Stimulated activated CD4-positive, alpha-beta T cell treated with anti-CD3 and anti-CD28 coated beads, TNF-alpha, amount 100 ng/mL, for 24 hours (primary cell): ENCODE measurements around the gene STK24.
A peak's percentile ranks its signal among the peaks of the same experiment; 100 is the strongest.

Source experiments
- DNase-seq, 3 experiments: peaks; one replicate each; pipeline ENCODE4 v3.0.0-alpha.2; 2020; ENCODE audit warnings: low read depth in 3 of 3

STK24 gene

DNA sequence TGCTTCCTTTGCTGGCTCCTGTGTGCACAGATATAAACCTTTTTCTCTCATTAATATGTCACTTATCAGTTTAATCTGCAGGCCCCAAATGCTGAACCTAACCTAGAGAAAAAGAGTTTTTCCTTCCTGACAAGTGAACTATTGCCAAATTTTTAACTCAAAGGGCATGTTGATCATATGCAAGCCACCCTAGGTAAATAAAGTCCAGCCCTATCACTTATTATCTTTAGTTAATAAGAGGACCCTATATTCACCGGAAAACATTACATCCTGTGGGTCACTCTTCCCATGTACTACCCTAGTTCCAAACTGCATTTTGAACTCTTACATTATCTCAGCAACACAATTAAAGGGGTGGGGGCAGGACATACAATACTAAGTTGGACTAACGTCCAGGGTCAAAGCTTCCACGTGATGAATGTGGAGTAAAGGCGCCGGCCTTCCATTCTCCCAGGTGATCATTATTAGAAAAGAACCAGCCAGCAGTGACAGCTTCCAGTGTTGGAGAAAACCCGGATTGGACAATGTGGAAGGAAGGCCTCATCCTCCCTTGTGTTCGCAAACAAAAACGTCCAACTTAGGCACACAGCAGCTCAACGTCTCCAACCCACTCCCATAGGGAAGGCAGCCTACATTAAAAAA is 86.6 kb downstream of the STK24 start:
- DNase-seq, result no peak

- DNase-seq, result no peak
Measured at GRCh38 chr13:98489446-98490194, 87.3 kb downstream of the STK24 start.

DNA sequence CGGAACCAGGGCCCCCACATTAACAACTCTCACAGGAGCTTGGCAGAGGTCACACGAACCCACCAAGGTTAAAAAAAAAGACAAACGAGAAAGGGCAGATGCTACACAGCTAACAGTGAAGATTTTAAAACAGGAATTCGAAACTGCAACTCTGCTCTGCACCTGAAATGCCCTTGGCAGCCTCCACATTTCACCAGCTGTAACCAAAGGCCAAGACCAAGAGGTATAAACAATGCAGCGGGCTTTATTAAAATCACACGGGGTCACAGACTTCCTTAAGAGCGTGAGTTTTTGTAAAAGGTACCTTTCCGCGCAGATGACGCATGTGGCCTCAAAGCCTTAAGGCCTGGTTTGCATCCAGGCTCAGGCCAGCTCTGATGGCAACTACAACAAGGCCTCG is 88.2 kb downstream of the STK24 start:
- no peak for DNase-seq

DNA sequence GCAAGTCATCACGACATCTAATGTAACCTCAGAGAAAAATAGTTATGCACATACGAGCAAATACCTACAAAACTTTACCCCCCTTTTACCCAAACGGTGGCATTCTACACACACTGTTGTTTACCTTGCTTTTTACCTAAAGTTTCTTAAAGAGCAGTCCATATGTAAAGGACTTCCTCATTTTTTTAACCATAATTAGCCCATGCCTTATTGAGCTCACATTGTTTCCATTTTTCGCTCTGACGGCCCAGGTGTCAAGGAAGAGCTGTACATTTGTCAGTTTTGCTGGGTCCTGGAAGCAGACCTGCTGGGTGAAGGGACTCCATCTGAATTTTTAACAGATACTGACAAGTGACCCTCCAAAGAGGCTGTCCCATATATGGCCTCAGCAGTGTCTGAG is 89.4 kb downstream of the STK24 start:
- DNase-seq, result no peak

- DNase-seq, result no peak
Measured at GRCh38 chr13:98487016-98487415, 89.9 kb downstream of the STK24 start.

DNA sequence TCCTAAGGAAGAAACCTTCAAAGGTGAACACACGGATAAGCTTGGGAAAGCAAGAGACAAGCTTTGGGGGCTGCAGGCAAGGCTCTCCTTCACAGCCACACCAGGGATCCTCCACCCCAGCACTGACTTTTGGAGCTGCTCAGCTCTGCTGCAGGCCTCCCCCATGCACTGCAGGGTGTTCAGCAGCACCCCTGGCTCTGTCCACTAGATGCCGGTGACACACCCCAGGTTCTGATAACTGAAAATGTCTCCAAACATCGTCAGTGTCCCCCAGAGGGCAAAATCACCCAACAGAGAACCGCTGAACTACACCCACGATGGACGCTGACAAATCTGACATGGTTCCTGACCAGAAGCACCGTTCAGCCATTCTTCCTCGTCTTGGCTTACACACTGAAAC is 90.5 kb downstream of the STK24 start:
- no peak for DNase-seq

GRCh38 chr13:98485561-98485960 is 91.3 kb downstream of the STK24 start:
- DNase-seq, result no peak

DNA sequence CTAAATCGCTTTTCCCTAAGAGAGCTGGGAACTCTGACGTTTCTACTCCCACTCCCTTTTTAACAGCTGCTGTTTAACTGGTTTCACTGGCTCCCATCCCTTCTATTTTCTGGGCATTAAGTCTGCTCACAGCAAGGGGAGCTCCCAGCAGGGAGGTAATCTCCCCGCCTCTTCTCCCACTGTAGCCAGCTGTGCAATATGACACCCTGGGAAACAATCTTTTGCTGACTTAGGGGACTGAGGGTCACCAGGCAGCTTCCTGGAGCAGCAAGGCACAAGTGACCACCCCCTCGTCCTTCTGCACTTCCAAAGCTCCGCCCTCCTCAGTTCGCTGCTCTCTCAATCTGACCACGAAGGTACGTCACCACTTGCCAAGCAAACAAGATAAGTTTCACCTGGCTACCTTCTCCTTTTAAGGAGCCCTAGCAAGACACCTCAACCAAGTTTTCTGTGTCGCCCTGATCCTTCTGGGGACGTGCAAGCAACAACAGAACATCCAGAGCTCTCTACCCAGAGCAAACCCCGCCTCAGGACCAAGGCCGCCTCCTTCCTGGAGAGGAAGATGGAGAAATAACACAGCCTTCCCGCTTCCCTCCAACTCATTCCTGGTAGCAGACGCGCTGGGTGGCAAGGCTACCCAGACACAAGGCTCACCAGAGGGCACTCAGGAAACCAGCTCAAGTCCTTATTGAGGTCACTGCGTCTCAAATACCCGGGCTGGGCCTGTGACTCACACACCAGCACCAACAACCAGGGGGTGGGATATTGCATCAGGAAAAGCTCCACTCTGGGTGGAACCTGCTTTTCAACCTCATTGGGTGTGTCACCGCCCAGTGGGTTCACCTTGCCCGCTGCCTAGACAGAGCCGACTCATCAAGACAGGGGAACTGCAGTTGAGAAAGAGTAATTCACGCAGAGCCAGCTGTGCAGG is 92.4 kb downstream of the STK24 start:
- peak in 2 of 3 experiments; percentile 34 to 62 for DNase-seq

- no peak for DNase-seq
Measured at GRCh38 chr13:98483601-98484288, 93.2 kb downstream of the STK24 start.

DNA sequence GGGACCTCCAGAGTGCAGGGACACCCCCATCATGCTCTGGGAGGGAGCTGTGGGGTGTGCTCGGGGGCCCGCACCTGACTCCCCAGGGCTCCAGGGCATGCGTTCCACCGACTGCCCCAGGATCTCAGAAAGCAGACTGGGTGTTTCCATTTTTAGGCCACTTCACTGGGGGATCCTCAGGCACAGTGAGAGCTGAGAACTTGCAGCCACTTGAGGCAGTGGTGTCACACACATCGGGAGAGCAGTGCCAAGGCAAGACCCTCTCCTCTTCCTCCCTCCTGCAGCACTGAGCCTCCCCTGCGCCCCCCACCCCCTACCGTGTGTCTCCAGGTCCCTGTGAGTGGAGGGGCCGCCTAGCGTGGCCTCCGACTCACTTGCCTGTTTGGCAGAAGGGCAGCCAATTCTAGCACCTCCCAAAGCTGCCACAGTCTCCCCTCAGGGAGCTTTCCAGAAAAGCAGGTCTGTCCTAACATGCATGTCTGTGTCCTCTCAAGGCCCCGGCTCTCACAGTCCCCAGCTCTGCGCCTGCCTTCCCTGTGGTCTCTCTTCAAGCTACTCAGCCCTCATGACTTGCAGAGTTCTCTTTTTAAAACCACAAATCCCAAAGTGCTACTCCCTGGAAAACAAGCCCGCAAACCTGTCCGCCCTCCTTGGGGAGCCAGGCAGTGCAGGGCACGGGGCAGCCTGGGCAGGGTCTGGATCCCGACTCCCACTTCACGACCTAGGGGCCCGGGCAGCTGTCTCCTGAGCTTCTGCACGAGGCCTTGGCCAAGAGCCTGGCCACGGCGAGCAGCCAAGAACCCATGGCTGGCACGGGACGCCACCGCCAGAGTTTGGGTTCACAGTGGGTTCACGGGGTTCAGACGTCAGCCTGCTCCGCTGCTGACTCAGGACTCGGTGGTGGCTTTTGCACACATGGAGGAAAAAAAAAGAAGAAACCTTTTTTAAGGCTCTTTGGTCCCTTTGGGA is 94.1 kb downstream of the STK24 start:
- no peak for DNase-seq

- DNase-seq, result peak in 1 of 3 experiments; percentile 44
Measured at GRCh38 chr13:98480915-98481877, 95.7 kb downstream of the STK24 start.

- no peak for DNase-seq
Measured at GRCh38 chr13:98479496-98480003, 97.4 kb downstream of the STK24 start.

- DNase-seq, result peak in 1 of 3 experiments; percentile 33
Measured at GRCh38 chr13:98478189-98479129, 98.4 kb downstream of the STK24 start.

- peak; percentile 66 to 87 (median 80) for DNase-seq
Measured at GRCh38 chr13:98476538-98476966, 100.4 kb downstream of the STK24 start.

DNA sequence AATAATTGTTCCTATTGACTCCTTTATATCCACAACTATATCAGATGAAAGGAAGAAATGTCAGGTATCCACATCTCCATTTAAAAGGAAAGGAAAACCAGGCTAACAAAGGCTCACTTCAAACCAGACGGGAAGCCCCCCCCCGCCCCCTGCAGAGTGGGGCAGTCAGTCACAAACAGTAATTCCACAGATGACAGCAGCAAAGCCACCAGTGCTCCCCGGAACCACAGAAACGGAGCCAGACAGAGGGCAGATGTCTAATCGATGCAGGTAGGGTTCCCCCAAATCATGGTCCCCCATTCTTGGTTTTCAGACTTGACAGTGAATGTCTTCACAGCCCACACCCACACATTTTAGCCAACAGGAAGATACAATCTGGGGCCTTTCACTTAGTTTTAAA is 100.8 kb downstream of the STK24 start:
- peak in 2 of 3 experiments; percentile 23 to 62 for DNase-seq

GRCh38 chr13:98475522-98475921 is 101.4 kb downstream of the STK24 start:
- DNase-seq, result no peak

DNA sequence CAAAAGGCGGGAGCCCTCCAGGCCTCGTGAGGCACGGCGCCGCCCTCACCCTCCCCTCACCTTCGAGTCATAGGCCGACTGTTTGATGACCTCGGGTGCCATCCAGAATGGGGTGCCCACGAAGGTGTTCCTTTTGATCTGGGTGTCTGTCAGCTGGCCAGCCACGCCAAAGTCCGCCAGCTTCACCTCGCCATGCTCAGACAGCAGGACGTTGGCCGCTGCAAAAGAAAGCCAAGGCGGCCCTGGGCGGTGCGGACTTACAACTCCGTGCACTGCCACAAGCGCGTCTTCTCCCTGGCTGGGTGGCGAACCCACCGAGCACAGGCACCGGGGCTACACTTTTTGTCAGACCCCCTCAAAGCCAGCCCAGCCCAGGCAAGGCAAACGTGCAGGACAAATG is 102.1 kb downstream of the STK24 start:
- no peak for DNase-seq

GRCh38 chr13:98474292-98474691 is 102.6 kb downstream of the STK24 start:
- DNase-seq, result no peak
